GM21447 (cell line): Measurements from ENCODE around the gene ZNF394.

ENCODE experiments used
- ATAC-seq: cut with Tn5 transposase; IDR thresholded peaks from one replicate; pipeline ENCODE4 v1.9.1; 2021; ENCODE audit not compliant: unreplicated experiment

The ZNF394 gene

GRCh38 chr7:99497766-99498545 lies 2.1 kb downstream of the ZNF394 start:
- ATAC-seq, result no peak

- ATAC-seq, result no peak
These were observed 6.3 kb downstream of the ZNF394 start for GRCh38 chr7:99493823-99494222.

DNA sequence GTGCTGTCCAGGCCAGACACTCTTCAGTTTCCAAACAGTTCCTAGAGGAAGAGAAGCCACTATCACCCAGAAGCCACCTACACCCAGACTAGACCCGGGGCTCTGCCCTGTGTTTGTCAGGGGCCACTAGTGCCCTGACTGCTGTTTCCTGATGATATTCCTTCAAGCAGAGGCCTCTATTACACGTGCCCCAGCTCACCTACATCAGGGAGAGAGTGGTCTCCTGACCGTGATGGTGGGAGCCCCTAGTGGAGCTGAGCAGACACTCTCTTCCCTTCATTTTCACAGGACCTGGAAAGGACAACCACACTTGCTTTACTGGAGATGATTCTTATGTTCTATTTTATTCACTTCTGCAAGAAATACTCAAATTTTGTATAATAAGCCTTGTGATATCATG lies 9.2 kb downstream of the ZNF394 start:
- no peak for ATAC-seq

- no peak for ATAC-seq
These were observed 10.8 kb downstream of the ZNF394 start for GRCh38 chr7:99489235-99489634.

DNA sequence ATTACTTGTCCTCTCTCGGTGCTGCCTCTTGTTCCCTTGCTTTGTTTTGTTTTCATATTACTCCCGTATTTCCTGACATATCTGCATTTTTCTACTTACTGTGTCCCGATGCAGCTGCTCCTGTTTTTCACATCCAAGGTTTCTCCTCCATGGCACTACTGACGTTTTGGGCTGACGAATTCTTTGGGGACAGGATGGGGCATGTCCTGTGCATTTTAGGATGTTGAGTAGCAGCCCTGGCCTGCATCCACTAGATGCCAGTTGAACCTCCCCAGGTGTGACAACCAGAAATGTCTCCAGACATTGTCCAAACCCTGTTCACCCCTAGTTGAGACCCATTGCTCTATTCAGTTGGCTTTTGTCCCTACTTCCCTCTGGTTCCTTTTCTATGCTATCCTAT lies 15.0 kb downstream of the ZNF394 start:
- ATAC-seq, result no peak

DNA sequence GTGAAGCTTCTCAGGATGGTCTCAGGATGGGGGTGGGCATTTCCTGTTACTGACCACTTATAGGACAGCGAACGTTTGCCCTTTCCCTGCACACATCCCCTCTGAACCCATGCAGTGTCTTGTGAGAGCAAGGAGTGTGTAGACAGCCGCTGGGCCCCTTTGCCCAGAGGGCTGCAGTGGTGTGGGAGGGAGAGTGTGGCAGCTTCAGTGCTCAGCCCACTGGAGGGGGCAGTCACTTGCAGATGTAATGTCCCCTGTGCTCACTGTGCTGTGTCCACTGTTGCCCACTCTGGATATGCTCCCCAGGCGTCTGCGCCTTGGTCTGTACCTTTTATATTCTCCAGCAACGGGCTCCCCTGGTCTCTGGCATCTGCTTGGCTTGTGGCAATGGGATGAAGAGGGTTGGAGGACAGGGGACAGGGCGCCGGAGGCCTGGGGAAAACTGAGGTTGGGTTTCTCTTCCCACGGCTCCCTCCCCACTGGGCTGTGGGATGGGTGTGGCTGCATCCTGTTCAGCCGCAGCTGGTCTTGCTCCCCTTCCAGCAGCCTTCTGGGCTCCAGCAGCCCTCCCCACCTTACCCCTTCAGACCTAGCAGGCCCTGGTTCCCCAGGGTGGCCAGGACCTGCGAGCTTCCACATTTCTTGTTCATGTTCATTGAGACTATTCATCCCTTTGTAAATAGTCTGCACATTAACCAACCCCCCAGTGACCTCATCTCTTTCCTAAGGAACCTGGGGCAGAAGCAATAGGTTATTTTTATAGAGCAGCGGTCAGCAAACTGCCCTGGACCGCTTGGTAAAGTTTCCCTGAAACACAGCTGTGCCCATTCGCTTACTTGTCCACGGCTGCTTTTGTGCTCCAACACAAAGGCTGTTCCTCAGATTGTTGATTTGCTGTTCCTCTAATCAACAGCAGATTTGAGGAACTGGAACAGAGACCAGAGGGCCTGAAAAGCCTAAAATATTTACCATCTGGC lies 21.3 kb downstream of the ZNF394 start:
- ATAC-seq, result no peak

DNA sequence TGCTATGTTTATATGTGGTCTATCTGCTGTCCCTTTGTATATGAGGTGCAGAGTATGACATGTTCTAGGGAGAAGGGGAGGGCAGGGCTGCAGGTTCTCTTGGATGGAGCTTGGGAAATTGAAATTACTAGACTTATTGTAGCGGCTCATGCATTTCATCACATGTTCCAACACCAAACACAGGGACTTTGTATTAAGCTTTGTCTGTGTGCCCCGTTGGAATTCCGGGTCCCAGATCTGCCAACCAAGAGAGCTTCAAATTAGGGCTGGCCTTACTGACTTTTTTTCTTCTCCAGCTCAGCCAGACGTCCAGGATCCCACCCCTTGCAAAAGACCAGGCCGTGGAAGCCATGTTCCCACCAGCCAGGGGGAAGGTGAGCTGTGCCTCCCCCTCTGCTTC lies 24.0 kb downstream of the ZNF394 start:
- no peak for ATAC-seq

DNA sequence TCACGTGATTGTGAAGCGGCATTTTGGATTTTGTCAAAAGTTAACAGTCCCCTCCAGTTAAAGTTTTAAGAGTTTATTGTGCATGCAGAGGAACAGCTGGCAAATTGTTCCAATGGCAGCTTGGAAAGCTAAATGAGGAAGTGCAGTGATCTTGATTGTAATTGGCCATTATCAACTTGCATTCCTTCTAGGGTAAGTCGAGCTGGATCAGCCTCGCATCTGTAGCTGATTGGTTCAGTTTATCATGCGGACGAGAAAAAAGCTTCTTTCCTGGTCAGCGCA lies 26.8 kb downstream of the ZNF394 start:
- peak; percentile 19 for ATAC-seq

DNA sequence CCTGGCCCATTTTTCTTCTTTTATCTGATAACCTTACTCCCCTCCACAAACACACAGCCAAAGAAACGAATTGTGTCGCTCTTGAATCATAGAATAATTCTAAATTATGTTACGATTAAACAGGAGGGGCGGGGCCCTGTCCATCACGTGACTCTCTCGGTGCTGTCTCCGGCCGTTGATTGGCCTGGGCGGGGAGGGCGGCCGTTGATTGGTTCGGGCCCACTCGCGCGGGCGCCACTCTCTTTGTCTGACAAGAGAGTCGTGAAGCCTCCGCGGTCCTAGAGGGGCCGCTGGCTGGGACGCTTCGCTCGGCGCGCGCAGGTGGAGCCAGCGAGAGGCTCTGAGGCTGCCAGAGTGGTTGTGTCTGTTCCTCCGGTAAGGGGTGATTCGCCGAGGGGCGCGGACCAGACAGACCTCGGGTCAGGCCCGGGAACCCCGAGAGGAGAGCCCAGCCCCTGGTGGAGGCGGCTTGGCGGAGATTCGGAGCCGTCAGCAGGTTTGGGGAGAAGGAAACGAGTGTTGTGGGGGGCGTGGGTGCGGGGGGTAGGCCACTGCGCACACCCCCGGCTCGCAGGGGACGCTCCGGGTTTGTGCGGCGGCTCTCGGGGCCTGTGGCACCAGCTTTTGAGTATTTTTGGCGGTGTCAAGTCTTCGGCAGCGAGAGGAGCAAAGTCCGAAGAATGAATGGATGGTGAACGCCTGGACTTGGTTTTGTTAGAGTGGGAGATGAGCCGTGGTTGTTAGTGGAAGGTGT lies 27.3 kb downstream of the ZNF394 start, which contains the start of gene ZNF789:
ZNF789 (plus strand) TSS at position 330 of the 754 bp plus-strand sequence. CDS start 3,567 bp downstream, outside the sequence.
- peak; percentile 93 for ATAC-seq

- ATAC-seq, result no peak
These were observed 30.6 kb downstream of the ZNF394 start for GRCh38 chr7:99469381-99470065.

DNA sequence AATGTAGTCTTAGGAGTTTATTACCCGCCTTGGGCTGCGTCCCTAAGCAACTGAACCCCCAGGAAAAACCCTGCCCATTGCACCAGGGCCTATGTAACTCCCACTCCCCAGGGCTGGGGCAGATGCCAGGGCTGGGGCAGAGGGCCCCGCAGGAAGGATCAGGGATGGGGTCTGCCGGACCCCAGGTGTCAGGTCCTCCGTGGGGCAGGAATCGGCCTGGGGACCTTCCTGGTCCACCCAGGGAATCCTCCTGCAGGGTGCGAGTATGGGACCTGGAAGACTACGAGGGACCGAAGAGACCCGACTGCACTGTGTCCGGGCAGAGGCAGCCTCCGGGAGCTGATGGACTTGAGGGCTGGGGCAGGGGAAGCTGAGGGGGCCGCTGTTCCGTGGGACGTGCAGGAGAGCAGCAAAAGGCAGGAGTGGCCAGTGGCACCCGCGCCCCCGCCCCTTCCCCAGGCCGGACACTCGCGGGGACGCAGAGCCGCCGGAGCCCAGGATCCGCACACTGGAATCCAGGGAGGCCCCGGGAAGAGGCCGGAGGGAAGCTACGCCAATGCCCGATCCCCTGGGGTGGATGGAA lies 31.7 kb downstream of the ZNF394 start:
- ATAC-seq, result no peak

DNA sequence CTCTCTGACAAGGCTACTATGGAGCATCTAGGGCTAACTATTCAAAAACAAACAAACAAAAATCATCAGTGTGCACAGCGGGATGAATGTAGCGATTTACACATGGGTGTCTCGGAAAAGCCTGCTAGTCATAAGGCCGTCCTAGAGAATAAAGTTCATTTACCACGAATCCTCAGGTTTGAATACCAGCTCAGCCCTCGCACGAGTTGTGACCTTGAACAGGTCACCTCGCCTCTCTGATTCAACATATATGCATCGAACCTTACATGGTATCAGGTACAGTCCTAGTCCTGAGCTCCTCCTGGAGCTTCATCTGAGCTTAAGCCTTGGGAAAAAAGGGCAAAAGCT lies 34.7 kb downstream of the ZNF394 start:
- ATAC-seq, result no peak

- ATAC-seq, result no peak
These were observed 38.9 kb downstream of the ZNF394 start for GRCh38 chr7:99461221-99461620.

DNA sequence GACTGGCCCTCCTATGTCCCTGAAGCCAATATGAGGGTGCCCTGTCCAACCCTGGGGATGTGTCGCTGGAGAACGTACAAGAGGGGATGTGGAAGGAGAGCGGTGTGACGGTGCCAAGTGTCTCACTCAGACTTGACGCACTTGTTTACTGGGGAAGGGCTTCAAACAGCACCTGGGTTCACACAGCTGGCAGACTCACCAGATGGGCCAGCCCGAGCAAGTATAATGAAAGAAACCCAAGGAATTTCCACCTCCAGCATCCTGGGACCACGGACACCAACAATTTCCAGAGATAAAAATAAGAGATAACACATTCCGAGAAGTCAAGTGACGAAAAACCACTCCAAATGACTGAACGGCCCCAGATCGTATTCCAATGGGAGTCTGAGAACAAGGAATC lies 39.4 kb downstream of the ZNF394 start:
- ATAC-seq, result no peak

DNA sequence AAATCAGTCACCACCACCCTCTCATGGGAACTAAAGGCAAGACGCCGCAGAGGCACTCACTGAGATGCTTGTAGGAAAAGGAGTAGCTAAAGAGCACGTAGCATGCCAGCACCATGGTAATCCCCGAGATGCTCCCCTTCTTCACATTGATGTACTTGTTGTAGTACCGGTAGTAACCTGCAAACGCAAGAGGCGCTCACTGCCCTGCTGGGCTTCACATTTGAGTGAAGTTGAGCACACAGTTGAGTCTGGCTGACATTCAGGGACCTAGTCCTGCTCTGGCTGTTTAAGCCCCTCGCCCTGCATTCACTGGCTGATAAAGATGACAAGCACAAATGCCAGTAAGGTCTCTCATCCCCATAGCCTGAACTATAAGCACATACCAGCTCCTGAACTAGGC lies 41.0 kb downstream of the ZNF394 start:
- ATAC-seq, result no peak

DNA sequence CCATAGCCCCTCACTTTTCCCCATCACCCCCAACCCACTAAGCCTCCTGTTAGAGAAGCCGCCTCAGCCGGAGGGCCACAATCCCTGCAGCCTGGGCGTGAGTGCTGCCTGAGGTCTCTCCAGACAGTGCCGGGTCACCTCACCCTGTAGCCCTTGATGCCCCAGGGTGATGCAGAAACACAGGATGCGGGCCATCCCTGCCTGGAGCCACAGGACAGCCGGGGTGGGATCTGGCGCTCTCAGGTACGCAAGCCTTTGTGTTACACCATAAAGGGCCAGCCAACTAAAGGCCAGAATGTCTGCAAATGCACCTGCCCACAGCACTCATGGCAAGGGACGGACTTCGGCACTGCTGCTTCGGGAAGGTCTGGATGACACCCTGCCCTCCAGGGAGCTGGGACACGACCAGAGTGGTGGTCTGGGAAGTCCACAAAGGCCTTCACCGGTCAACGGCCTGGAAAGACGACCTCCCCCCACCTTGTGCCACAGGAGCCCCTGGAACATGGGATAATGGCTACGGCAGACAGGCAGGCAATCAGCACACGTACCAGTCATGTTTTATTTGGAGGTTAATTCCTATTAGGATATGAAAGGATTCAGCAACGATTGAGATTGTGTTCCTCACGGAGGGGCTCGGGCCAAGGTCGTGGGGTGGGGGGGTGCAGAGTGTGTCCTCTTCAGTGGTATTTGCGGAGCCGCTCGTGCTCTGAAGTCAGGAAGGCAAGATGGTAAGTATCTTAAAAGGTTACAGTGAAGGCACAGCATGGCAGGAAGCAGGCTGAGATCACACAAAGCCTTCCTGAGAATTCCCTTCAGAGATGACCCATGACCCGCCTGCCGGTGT lies 42.2 kb downstream of the ZNF394 start:
- no peak for ATAC-seq

DNA sequence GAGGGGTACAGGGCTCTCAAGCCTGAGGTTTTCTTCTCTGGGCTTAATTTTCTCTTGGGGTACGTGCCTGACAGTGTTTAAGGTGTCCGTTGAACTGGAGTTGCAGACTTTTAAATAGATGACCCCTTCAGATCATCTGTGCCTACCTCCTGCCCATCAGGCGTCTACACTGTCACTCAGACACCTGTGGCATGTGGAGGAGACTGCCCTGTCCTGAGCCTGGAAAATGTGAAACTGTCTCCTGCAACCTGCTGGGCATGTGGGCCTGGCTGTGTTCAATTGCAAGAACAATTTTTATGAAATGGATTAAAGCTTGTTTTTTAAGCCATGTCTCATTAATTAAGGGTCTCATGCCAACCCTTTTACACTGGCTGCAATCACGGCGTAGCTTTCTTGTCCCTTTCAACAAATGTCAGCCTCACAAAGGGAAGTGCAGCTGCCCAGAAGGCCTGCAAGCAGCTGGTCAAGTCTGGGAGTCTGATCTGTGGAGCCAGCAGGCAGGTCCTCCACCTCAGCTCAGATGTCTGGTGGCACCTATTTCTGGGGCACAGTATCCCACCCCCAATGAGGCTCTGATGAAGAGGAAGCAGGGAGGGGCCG lies 42.9 kb downstream of the ZNF394 start:
- ATAC-seq, result no peak

DNA sequence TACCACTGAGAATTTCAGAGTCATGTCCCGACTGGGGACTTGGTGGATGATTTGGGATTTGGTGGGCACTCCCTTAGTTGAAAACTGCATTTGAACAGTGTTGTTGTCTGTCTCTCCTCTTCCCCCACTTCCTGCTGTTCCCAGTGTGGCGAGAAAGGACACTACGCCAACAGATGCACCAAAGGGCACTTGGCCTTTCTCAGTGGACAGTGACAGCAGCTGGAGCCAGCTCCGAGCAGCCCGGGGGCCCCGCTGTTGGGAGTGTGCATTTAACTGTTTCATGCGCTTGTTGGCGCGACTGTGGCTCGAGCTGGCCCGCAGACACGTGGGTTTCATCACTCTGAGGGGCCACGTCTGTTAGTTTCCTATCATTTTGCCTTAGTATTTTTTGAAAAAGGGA lies 43.8 kb downstream of the ZNF394 start:
- no peak for ATAC-seq

- no peak for ATAC-seq
These were observed 44.2 kb downstream of the ZNF394 start for GRCh38 chr7:99455874-99456273.
